ENCODE results near the gene MYRF. TPM values are rescaled to one million over a fixed set of nuclear protein-coding genes. Genes with fewer than 3 reads are reported as not detected.

MYRF gene
- total RNA-seq, 4 donors from 2014 or later, result 0.11 to 0.83 (median 0.27) TPM; not detected in 1

DNA sequence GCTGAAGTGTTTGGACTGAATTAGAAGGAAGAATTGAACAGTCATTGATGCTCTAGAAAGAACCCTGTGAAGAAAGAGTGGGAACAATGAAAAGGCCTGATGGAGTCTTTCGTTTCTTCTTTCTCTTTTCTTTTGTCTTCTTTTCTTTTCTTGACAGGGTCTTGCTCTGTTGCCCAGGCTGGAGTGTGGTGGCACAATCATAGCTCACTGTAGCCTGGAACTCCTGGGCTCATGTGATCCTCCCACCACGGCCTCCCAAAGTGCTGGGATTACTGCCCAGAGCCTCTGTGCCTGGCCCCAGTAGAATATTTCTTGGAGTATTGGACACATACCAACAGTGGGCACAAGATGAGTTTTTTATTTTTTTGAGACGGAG lies 41.4 kb downstream of the MYRF start:
- H3K36me3 ChIP-seq, result peaks cover 12 to 15% of the 10 kb centered on the region in 2 donors
- no peak overlapping the region for H3K4me3 ChIP-seq (replicated peaks in 1 of 3)
- no peak for DNase-seq
- WGBS, 2 donors, result 56 to 69% methylated on average over 3 of the region's 3 CpGs
- no peaks in the 10 kb centered on the region for H3K27me3 ChIP-seq
- no peaks in the 10 kb centered on the region for H3K9me3 ChIP-seq
- TF ChIP-seq, protein P1, sequence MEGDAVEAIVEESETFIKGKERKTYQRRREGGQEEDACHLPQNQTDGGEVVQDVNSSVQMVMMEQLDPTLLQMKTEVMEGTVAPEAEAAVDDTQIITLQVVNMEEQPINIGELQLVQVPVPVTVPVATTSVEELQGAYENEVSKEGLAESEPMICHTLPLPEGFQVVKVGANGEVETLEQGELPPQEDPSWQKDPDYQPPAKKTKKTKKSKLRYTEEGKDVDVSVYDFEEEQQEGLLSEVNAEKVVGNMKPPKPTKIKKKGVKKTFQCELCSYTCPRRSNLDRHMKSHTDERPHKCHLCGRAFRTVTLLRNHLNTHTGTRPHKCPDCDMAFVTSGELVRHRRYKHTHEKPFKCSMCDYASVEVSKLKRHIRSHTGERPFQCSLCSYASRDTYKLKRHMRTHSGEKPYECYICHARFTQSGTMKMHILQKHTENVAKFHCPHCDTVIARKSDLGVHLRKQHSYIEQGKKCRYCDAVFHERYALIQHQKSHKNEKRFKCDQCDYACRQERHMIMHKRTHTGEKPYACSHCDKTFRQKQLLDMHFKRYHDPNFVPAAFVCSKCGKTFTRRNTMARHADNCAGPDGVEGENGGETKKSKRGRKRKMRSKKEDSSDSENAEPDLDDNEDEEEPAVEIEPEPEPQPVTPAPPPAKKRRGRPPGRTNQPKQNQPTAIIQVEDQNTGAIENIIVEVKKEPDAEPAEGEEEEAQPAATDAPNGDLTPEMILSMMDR (IDR thresholded peaks at IDR 0.05), result no peak
- no peak for TF ChIP-seq POLR2A (IDR thresholded peaks at IDR 0.05)
- H3K27ac ChIP-seq, result no peak overlapping the region
- peaks cover 6 to 22% of the 10 kb centered on the region in 2 donors for H3K4me1 ChIP-seq
- intact Hi-C loops (cut with DNase I), result loop anchor here (5.0 kb wide), 1 partner anchor 313 kb away; no protein-coding TSS in a partner anchor

GRCh38 chr11:61794579-61794978 lies 42.1 kb downstream of the MYRF start:
- H3K4me1 ChIP-seq, result peaks cover 6 to 22% of the 10 kb centered on the region in 2 donors
- no peaks in the 10 kb centered on the region for H3K9me3 ChIP-seq
- H3K27ac ChIP-seq, result no peak overlapping the region
- intact Hi-C loops (cut with DNase I), result loop anchor here (5.0 kb wide), 1 partner anchor 313 kb away; no protein-coding TSS in a partner anchor
- no peak for TF ChIP-seq POLR2A (IDR thresholded peaks at IDR 0.05)
- TF ChIP-seq, protein P1 (IDR thresholded peaks at IDR 0.05), result no peak
- no peak for DNase-seq
- H3K27me3 ChIP-seq, result no peaks in the 10 kb centered on the region
- whole genome bisulfite sequencing, 2 donors, result 86 to 90% methylated on average over 4 of the region's 4 CpGs
- H3K4me3 ChIP-seq (replicated peaks in 1 of 3), result no peak overlapping the region
- H3K36me3 ChIP-seq, result peaks cover 4 to 7% of the 10 kb centered on the region in 2 donors

GRCh38 chr11:61795459-61795858 lies 43.0 kb downstream of the MYRF start:
- Histone ChIP-seq H3K4me1 (peaks cover 6 to 22% of the 10 kb centered on the region in 2 donors), H3K27ac (no peak overlapping the region), H3K27me3 (no peaks in the 10 kb centered on the region), H3K9me3 (no peaks in the 10 kb centered on the region), H3K36me3 (no peaks in the 10 kb centered on the region), H3K4me3 (replicated peaks in 1 of 3) (no peak overlapping the region)
- 87 to 94% methylated on average over 9 to 12 of the region's 12 CpGs for WGBS, 2 donors
- intact Hi-C loops (cut with DNase I), result loop anchor here (5.0 kb wide), 1 partner anchor 152 kb away; no protein-coding TSS in a partner anchor
- DNase-seq, result no peak
- TF ChIP-seq, protein P1 (IDR thresholded peaks at IDR 0.05), result no peak
- TF ChIP-seq POLR2A (IDR thresholded peaks at IDR 0.05), result no peak

- TF ChIP-seq, protein P1 (IDR thresholded peaks at IDR 0.05), result no peak
- no peak for TF ChIP-seq POLR2A (IDR thresholded peaks at IDR 0.05)
- intact Hi-C loops (cut with DNase I), result loop anchor here (5.0 kb wide), 1 partner anchor 151 kb away; no protein-coding TSS in a partner anchor
Measured at GRCh38 chr11:61795876-61796526, 43.6 kb downstream of the MYRF start.

DNA sequence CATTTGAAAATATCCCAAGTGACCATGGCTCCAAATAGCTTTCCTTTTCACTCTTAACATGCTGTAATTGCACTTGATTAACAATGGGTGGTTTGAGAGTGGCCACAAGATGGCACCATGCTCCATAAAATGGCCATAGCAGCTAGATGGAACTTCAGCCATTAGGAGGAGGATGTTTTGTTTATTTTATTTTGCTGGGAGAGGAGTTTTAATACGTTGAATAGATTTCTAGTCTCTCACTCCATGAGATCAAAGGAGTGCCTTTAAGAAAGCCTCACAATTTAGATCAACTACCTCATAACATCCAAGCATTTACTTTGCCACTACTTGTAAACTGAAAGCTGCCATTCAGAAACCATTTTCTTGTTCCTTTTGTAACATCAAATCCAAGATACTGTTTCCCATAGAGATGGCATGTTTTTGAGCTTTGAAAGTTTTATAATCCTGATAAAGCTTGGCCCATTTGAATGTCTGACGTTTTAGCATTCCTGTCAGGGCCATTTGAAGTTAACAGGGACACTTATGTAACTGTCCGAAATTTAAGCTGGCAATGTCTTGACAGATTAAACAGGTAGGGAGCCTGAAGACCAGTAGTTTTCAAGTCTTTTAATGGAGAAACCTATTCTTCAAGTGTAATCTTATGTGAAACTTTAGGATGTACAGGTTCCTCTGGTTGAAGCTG lies 45.0 kb downstream of the MYRF start:
- H3K4me1 ChIP-seq, result peaks cover 6 to 11% of the 10 kb centered on the region in 2 donors
- no peaks in the 10 kb centered on the region for H3K27me3 ChIP-seq
- intact Hi-C loops (cut with DNase I), result loop anchor here (5.0 kb wide), 1 partner anchor 150 kb away; no protein-coding TSS in a partner anchor
- 40 to 42% methylated on average over 3 of the region's 3 CpGs for WGBS, 2 donors
- no peak overlapping the region for H3K4me3 ChIP-seq (replicated peaks in 1 of 3)
- no peak overlapping the region for H3K27ac ChIP-seq
- no peak for TF ChIP-seq POLR2A (IDR thresholded peaks at IDR 0.05)
- TF ChIP-seq, protein P1 (IDR thresholded peaks at IDR 0.05), result peak in 5 of 6 experiments; percentile 57 to 96 (median 85)
- no peaks in the 10 kb centered on the region for H3K36me3 ChIP-seq
- peak; percentile 85 to 87 for DNase-seq
- no peaks in the 10 kb centered on the region for H3K9me3 ChIP-seq

More at GRCh38 chr11:61795876-61796526, 43.6 kb downstream of the MYRF start:
- no peak overlapping the region for H3K27ac ChIP-seq
- WGBS, 2 donors, result 93 to 95% methylated on average over 15 to 17 of the region's 18 CpGs
- H3K36me3 ChIP-seq, result no peaks in the 10 kb centered on the region
- H3K4me3 ChIP-seq (replicated peaks in 1 of 3), result no peak overlapping the region
- H3K9me3 ChIP-seq, result no peaks in the 10 kb centered on the region
- DNase-seq, result no peak
- no peaks in the 10 kb centered on the region for H3K27me3 ChIP-seq
- peaks cover 6 to 21% of the 10 kb centered on the region in 2 donors for H3K4me1 ChIP-seq

Data from thyroid gland (tissue), 4 donors.